Liver (tissue), 9 donors: Measurements from ENCODE around the gene RALGAPA2. TPM values are rescaled to one million over a fixed set of nuclear protein-coding genes. Genes with fewer than 3 reads are reported as not detected.

Experiments used
- DNase-seq: peaks from one replicate; pipeline ENCODE4 v3.0.0-alpha.2; 2017; ENCODE audit warnings: low spot score
- H3K27ac ChIP-seq, 2 donors: one replicate each; pipeline ENCODE4 v1.7.0; 2013; ENCODE audit warnings: inconsistent platforms in 2 of 2, low read length in 2 of 2, control low read depth in 1 of 2, low read depth in 1 of 2, mild to moderate bottlenecking in 1 of 2
- H3K27me3 ChIP-seq, 4 donors: one replicate each; pipeline versions ENCODE4 v1.6.1 to v1.7.0; 2013; ENCODE audit warnings: low read length in 3 of 4, inconsistent platforms in 1 of 4, mild to moderate bottlenecking in 1 of 4, moderate library complexity in 1 of 4; ENCODE audit not compliant: control insufficient read depth in 4 of 4, insufficient read depth in 4 of 4
- H3K36me3 ChIP-seq, 4 donors: one replicate each; pipeline versions ENCODE4 v1.6.1 to v1.7.0; 2013; ENCODE audit warnings: low read length in 3 of 4, mild to moderate bottlenecking in 3 of 4, low read depth in 1 of 4, moderate library complexity in 1 of 4; ENCODE audit not compliant: control insufficient read depth in 4 of 4, insufficient read depth in 3 of 4
- H3K4me1 ChIP-seq, 4 donors: one replicate each; pipeline versions ENCODE4 v1.6.1 to v1.7.0; 2013; ENCODE audit warnings: low read length in 3 of 4, mild to moderate bottlenecking in 3 of 4, moderate library complexity in 1 of 4; ENCODE audit not compliant: control insufficient read depth in 4 of 4, insufficient read depth in 4 of 4
- H3K4me3 ChIP-seq, 3 donors: one replicate each; pipeline versions ENCODE4 v1.6.1 to v1.7.0; 2013; ENCODE audit warnings: low read length in 3 of 3, control low read depth in 1 of 3, low read depth in 1 of 3, mild to moderate bottlenecking in 1 of 3
- H3K9ac ChIP-seq, 2 donors: one replicate each; pipeline ENCODE4 v1.7.0; 2013; ENCODE audit warnings: low read length in 2 of 2, mild to moderate bottlenecking in 2 of 2, moderate library complexity in 2 of 2, control low read depth in 1 of 2, low read depth in 1 of 2
- H3K9me3 ChIP-seq, 4 donors: one replicate each; pipeline versions ENCODE4 v1.6.1 to v1.7.0; 2013; ENCODE audit warnings: low read length in 3 of 4; ENCODE audit not compliant: control insufficient read depth in 4 of 4
- EGR1 ChIP-seq, 2 donors: IDR thresholded peaks; 2 replicates each; pipeline ENCODE4 v1.6.1; 2016 to 2018; ENCODE audit warnings: antibody characterized with exemption in 2 of 2, low read depth in 2 of 2
- GABPA ChIP-seq, 2 donors: IDR thresholded peaks in 1 of 2; conservative IDR thresholded peaks in 1 of 2; 2 replicates each; pipeline ENCODE4 v1.6.1; 2016; ENCODE audit warnings: antibody characterized with exemption in 2 of 2, mild to moderate bottlenecking in 1 of 2, moderate library complexity in 1 of 2
- HNF4A ChIP-seq, 2 donors: conservative IDR thresholded peaks; 2 replicates each; pipeline ENCODE4 v1.6.1; 2016; ENCODE audit warnings: antibody characterized with exemption in 2 of 2, mild to moderate bottlenecking in 2 of 2
- HNF4G ChIP-seq: IDR thresholded peaks from 2 replicates; pipeline ENCODE4 v1.6.1; 2016; ENCODE audit warnings: antibody characterized with exemption
- JUND ChIP-seq, 2 donors: IDR thresholded peaks; 2 replicates each; pipeline ENCODE4 v1.6.1; 2016; ENCODE audit warnings: antibody characterized with exemption in 2 of 2
- NR2F2 ChIP-seq: IDR thresholded peaks from 2 replicates; pipeline ENCODE4 v1.6.1; 2016; ENCODE audit warnings: antibody characterized with exemption
- RXRA ChIP-seq, 2 donors: IDR thresholded peaks; 2 replicates each; pipeline ENCODE4 v1.6.1; 2017 to 2018; ENCODE audit warnings: antibody characterized with exemption in 2 of 2, mild to moderate bottlenecking in 1 of 2
- SP1 ChIP-seq: IDR thresholded peaks from 2 replicates; pipeline ENCODE4 v1.6.1; 2018; ENCODE audit warnings: antibody characterized with exemption, mild to moderate bottlenecking
- TAF1 ChIP-seq: conservative IDR thresholded peaks from 2 replicates; pipeline ENCODE4 v1.6.1; 2016; ENCODE audit warnings: antibody characterized with exemption, mild to moderate bottlenecking
- YY1 ChIP-seq: IDR thresholded peaks from 2 replicates; pipeline ENCODE4 v1.6.1; 2016; ENCODE audit warnings: antibody characterized with exemption, mild to moderate bottlenecking
- WGBS: extraction: QIAGEN DNeasy Blood & Tissue Kit; methylation state at CpG from one replicate; pipeline ENCODE4 v1.1.7; 2013; 5-methylcytosine and 5-hydroxymethylcytosine counted together
- polyA plus RNA-seq, 2 donors: library from polyadenylated mRNA; stranded (reverse) in 1 of 2; unstranded in 1 of 2; fragments of 200-250 nt in 1 of 2; fragments of >200 nt in 1 of 2; fragmentation: Nextera tagmentation in 1 of 2; extraction: Ambion mirVana in 1 of 2; gene quantifications; one replicate each; pipeline versions ENCODE4 v1.2.1 to v1.2.3, GENCODE V29; 2013 to 2015
- total RNA-seq, 2 donors: library from RNA; depleted of rRNA; stranded (reverse); fragments of >200 nt; gene quantifications; one replicate each; pipeline ENCODE4 v1.2.3, GENCODE V29; 2014
- TF ChIP-seq, protein P1 (sequence below): IDR thresholded peaks from 2 replicates; pipeline ENCODE4 v1.6.1; 2016; ENCODE audit warnings: antibody characterized with exemption
- TF ChIP-seq, protein P2 (sequence below): IDR thresholded peaks from 2 replicates; pipeline ENCODE4 v1.6.1; 2016; ENCODE audit warnings: antibody characterized with exemption
- TF ChIP-seq, protein P3 (sequence below): IDR thresholded peaks from 2 replicates; pipeline ENCODE4 v1.6.1; 2016; ENCODE audit warnings: antibody characterized with exemption
- TF ChIP-seq, protein P4 (sequence below): fragments of 150-350 bp; IDR thresholded peaks from 2 replicates; pipeline ENCODE4 v1.5.1; 2017; ENCODE audit warnings: improper control_type of control experiment, low read depth, low read length; ENCODE audit not compliant: missing input control
- TF ChIP-seq, protein P5 (sequence below): IDR thresholded peaks from 2 replicates; pipeline ENCODE4 v1.6.1; 2016; ENCODE audit warnings: antibody characterized with exemption, mild to moderate bottlenecking
- donor health status: healthy.
- donor health status: healthy.
- donor health status: healthy.
- donor health status: healthy.
- donor health status: healthy.

The RALGAPA2 gene
- total and polyA plus RNA-seq, 4 donors: 14.8 to 89.9 (median 25.1) TPM

DNA sequence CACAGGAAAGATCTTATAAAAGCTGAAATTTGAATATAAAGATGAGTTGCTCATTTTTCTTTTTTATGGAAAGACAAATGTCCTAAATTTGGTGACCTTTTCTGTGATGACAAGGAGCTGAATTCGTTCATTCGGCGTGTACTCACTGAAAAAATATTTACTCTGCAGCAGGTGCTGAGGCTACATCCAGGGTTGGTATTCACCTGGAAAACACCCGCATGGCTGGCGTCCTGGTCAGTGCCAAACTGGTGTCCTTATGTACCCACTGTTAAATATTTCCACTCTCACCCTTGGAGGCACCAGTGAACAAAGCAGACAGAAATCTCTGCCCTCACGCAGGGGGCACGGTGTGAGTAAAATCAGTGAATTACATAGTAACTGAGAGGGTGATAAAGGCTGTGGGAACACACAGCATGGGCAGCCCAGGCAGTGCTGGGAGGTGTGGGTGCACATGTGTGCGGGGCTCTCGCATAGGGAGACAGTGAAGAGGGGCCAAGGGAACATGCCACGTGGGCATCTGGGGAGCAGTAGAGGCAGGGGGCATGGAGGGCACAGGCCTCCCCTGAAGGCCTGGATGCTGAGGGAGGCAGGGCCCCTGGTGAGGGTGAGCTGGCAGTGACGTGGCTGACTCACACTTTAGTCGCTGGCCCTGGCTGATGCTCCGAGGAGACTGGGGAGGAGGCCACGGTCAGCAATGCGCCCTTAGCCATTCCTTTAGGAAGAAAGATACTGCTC, 254.9 kb downstream of the RALGAPA2 start:
- H3K27ac ChIP-seq: peak overlapping the region in 1 of 2 donors; percentile 19
- DNase-seq: no peak
- no peaks in the 10 kb centered on the region for H3K9me3 ChIP-seq
- WGBS: 64% methylated on average over 15 of the region's 15 CpGs
- no peaks in the 10 kb centered on the region for H3K27me3 ChIP-seq
- H3K36me3 ChIP-seq: peaks cover 3 to 25% (median 21%) of the 10 kb centered on the region in 4 donors
- no peak for TF ChIP-seq HNF4A (conservative IDR thresholded peaks at IDR 0.05)
- no peak for TF ChIP-seq NR2F2
- TF ChIP-seq, protein P1, sequence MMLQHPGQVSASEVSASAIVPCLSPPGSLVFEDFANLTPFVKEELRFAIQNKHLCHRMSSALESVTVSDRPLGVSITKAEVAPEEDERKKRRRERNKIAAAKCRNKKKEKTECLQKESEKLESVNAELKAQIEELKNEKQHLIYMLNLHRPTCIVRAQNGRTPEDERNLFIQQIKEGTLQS: no peak
- TF ChIP-seq, protein P2, sequence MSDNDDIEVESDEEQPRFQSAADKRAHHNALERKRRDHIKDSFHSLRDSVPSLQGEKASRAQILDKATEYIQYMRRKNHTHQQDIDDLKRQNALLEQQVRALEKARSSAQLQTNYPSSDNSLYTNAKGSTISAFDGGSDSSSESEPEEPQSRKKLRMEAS: no peak
- TF ChIP-seq SP1: no peak
- TF ChIP-seq TAF1: no peak
- no peak for TF ChIP-seq EGR1 (IDR thresholded peaks at IDR 0.05; ENCODE audit: low read depth in 2 of 2)
- TF ChIP-seq, protein P3, sequence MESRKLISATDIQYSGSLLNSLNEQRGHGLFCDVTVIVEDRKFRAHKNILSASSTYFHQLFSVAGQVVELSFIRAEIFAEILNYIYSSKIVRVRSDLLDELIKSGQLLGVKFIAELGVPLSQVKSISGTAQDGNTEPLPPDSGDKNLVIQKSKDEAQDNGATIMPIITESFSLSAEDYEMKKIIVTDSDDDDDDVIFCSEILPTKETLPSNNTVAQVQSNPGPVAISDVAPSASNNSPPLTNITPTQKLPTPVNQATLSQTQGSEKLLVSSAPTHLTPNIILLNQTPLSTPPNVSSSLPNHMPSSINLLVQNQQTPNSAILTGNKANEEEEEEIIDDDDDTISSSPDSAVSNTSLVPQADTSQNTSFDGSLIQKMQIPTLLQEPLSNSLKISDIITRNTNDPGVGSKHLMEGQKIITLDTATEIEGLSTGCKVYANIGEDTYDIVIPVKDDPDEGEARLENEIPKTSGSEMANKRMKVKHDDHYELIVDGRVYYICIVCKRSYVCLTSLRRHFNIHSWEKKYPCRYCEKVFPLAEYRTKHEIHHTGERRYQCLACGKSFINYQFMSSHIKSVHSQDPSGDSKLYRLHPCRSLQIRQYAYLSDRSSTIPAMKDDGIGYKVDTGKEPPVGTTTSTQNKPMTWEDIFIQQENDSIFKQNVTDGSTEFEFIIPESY: no peak
- no peak for TF ChIP-seq JUND (IDR thresholded peaks at IDR 0.05)
- no peak for TF ChIP-seq RXRA (IDR thresholded peaks at IDR 0.05)
- H3K9ac ChIP-seq: no peak overlapping the region
- H3K4me3 ChIP-seq: no peak overlapping the region
- peaks cover 0 to 7% (median 7%) of the 10 kb centered on the region in 4 donors for H3K4me1 ChIP-seq

DNA sequence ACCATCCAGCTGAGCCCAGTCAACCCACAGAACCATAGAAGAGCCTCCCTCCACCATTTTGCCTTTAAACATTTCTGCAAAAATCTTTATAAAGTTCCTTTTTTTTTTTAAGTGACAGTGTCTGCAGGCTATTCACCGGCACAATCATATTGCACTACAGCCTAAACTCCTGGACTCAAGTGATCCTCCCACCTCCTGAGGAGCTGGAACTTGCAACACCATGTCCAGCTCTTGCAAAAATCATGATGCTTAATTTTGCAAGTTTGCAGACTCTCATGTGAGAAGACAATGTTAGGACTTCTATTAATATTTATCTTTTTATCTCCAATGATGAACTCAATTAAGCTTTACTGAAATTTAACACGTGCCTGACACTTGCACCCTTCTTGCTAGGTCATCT, 255.7 kb downstream of the RALGAPA2 start:
- WGBS: 87% methylated on average over 2 of the region's 2 CpGs
- no peak for TF ChIP-seq JUND (IDR thresholded peaks at IDR 0.05)
- peaks cover 0 to 7% (median 4%) of the 10 kb centered on the region in 4 donors for H3K4me1 ChIP-seq
- H3K4me3 ChIP-seq: no peak overlapping the region
- H3K9ac ChIP-seq: no peak overlapping the region
- H3K27ac ChIP-seq: no peak overlapping the region
- DNase-seq: no peak
- H3K27me3 ChIP-seq: no peaks in the 10 kb centered on the region
- H3K36me3 ChIP-seq: peaks cover 3 to 26% (median 22%) of the 10 kb centered on the region in 4 donors
- H3K9me3 ChIP-seq: no peaks in the 10 kb centered on the region

DNA sequence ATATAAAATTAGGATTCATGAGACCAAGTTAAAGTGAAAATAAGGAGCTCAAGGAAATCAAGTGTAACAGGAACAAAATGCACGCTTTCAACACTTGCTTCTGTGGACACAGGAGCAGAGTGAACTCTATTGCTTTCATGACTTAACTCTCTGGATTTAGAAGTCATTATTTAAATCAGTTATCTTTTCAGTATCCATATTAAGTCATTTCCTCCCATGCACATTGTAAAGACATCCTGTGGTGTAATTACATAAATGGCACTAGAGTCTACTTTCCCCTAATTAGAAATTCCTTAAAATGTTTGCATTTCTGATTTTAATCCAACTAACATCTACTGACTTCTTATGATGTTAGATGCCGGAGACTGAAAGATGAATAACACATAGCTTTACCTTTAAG, 256.5 kb downstream of the RALGAPA2 start:
- Histone ChIP-seq H3K9ac (no peak overlapping the region), H3K27ac (no peak overlapping the region), H3K4me1 (peaks cover 0 to 7% (median 4%) of the 10 kb centered on the region in 4 donors), H3K9me3 (no peaks in the 10 kb centered on the region), H3K27me3 (no peaks in the 10 kb centered on the region), H3K4me3 (no peak overlapping the region), H3K36me3 (peaks cover 3 to 26% (median 22%) of the 10 kb centered on the region in 4 donors)
- WGBS: 91% methylated on average over 2 of the region's 2 CpGs
- TF ChIP-seq YY1 (no peak), SP1 (no peak), HNF4G (no peak), GABPA (IDR thresholded peaks at IDR 0.05 in 1 of 2, conservative IDR thresholded peaks at IDR 0.05 in 1 of 2) (no peak), EGR1 (IDR thresholded peaks at IDR 0.05; ENCODE audit: low read depth in 2 of 2) (no peak), NR2F2 (no peak)
- TF ChIP-seq, protein P4, sequence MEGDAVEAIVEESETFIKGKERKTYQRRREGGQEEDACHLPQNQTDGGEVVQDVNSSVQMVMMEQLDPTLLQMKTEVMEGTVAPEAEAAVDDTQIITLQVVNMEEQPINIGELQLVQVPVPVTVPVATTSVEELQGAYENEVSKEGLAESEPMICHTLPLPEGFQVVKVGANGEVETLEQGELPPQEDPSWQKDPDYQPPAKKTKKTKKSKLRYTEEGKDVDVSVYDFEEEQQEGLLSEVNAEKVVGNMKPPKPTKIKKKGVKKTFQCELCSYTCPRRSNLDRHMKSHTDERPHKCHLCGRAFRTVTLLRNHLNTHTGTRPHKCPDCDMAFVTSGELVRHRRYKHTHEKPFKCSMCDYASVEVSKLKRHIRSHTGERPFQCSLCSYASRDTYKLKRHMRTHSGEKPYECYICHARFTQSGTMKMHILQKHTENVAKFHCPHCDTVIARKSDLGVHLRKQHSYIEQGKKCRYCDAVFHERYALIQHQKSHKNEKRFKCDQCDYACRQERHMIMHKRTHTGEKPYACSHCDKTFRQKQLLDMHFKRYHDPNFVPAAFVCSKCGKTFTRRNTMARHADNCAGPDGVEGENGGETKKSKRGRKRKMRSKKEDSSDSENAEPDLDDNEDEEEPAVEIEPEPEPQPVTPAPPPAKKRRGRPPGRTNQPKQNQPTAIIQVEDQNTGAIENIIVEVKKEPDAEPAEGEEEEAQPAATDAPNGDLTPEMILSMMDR: no peak
- TF ChIP-seq, protein P5, sequence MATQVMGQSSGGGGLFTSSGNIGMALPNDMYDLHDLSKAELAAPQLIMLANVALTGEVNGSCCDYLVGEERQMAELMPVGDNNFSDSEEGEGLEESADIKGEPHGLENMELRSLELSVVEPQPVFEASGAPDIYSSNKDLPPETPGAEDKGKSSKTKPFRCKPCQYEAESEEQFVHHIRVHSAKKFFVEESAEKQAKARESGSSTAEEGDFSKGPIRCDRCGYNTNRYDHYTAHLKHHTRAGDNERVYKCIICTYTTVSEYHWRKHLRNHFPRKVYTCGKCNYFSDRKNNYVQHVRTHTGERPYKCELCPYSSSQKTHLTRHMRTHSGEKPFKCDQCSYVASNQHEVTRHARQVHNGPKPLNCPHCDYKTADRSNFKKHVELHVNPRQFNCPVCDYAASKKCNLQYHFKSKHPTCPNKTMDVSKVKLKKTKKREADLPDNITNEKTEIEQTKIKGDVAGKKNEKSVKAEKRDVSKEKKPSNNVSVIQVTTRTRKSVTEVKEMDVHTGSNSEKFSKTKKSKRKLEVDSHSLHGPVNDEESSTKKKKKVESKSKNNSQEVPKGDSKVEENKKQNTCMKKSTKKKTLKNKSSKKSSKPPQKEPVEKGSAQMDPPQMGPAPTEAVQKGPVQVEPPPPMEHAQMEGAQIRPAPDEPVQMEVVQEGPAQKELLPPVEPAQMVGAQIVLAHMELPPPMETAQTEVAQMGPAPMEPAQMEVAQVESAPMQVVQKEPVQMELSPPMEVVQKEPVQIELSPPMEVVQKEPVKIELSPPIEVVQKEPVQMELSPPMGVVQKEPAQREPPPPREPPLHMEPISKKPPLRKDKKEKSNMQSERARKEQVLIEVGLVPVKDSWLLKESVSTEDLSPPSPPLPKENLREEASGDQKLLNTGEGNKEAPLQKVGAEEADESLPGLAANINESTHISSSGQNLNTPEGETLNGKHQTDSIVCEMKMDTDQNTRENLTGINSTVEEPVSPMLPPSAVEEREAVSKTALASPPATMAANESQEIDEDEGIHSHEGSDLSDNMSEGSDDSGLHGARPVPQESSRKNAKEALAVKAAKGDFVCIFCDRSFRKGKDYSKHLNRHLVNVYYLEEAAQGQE: no peak
- TF ChIP-seq, protein P2: no peak
- TF ChIP-seq, protein P1: no peak
- TF ChIP-seq, protein P3: no peak
- DNase-seq: no peak
